ENCODE measurements around the gene WDR35.
"Not testable (repeated sequence)": the region's sequence is repeated elsewhere in the genome, so short reads cannot be mapped to it uniquely, and the experiment has no call there.

WDR35 gene

GRCh38 chr2:19895535-19895934 lies 94.4 kb downstream of the WDR35 start:
- no peak for DNase-seq (ENCODE audit: low read depth in 2 of 3, low spot score in 1 of 3)

GRCh38 chr2:19894134-19894792 lies 95.6 kb downstream of the WDR35 start:
- no peak for DNase-seq (ENCODE audit: low read depth in 2 of 3, low spot score in 1 of 3)

GRCh38 chr2:19893520-19894133 lies 96.3 kb downstream of the WDR35 start:
- DNase-seq (ENCODE audit: low read depth in 2 of 3, low spot score in 1 of 3) = no peak

GRCh38 chr2:19891971-19892370 lies 97.9 kb downstream of the WDR35 start:
- not testable (repeated sequence) for DNase-seq (ENCODE audit: low read depth in 2 of 3, low spot score in 1 of 3)

- DNase-seq (ENCODE audit: low read depth in 2 of 3, low spot score in 1 of 3) = no peak
Measured at GRCh38 chr2:19890104-19890503, 99.8 kb downstream of the WDR35 start.

- no peak for DNase-seq (ENCODE audit: low read depth in 2 of 3, low spot score in 1 of 3)
Measured at GRCh38 chr2:19888831-19889230, 101.1 kb downstream of the WDR35 start.

- no peak for DNase-seq (ENCODE audit: low read depth in 2 of 3, low spot score in 1 of 3)
Measured at GRCh38 chr2:19887510-19887909, 102.4 kb downstream of the WDR35 start.

GRCh38 chr2:19886261-19886660 lies 103.6 kb downstream of the WDR35 start:
- no peak for DNase-seq (ENCODE audit: low read depth in 2 of 3, low spot score in 1 of 3)

- no peak for DNase-seq (ENCODE audit: low read depth in 2 of 3, low spot score in 1 of 3)
Measured at GRCh38 chr2:19885791-19886190, 104.1 kb downstream of the WDR35 start.

- no peak for DNase-seq (ENCODE audit: low read depth in 2 of 3, low spot score in 1 of 3)
Measured at GRCh38 chr2:19883971-19884720, 105.8 kb downstream of the WDR35 start.

- no peak for DNase-seq (ENCODE audit: low read depth in 2 of 3, low spot score in 1 of 3)
Measured at GRCh38 chr2:19883486-19883885, 106.4 kb downstream of the WDR35 start.

GRCh38 chr2:19882286-19882685 lies 107.6 kb downstream of the WDR35 start:
- DNase-seq (ENCODE audit: low read depth in 2 of 3, low spot score in 1 of 3) = no peak

GRCh38 chr2:19881908-19882265 lies 108.0 kb downstream of the WDR35 start:
- DNase-seq (ENCODE audit: low read depth in 2 of 3, low spot score in 1 of 3) = no peak

- DNase-seq (ENCODE audit: low read depth in 2 of 3, low spot score in 1 of 3) = no peak
Measured at GRCh38 chr2:19881221-19881907, 108.5 kb downstream of the WDR35 start.

- not testable (repeated sequence) for DNase-seq (ENCODE audit: low read depth in 2 of 3, low spot score in 1 of 3)
Measured at GRCh38 chr2:19880191-19880590, 109.7 kb downstream of the WDR35 start.

- no peak for DNase-seq (ENCODE audit: low read depth in 2 of 3, low spot score in 1 of 3)
Measured at GRCh38 chr2:19879120-19879519, 110.8 kb downstream of the WDR35 start.

- no peak for DNase-seq (ENCODE audit: low read depth in 2 of 3, low spot score in 1 of 3)
Measured at GRCh38 chr2:19878268-19879046, 111.4 kb downstream of the WDR35 start.

- no peak for DNase-seq (ENCODE audit: low read depth in 2 of 3, low spot score in 1 of 3)
Measured at GRCh38 chr2:19876751-19877150, 113.2 kb downstream of the WDR35 start.

GRCh38 chr2:19875280-19875679 lies 114.6 kb downstream of the WDR35 start:
- no peak for DNase-seq (ENCODE audit: low read depth in 2 of 3, low spot score in 1 of 3)

- no peak for DNase-seq (ENCODE audit: low read depth in 2 of 3, low spot score in 1 of 3)
Measured at GRCh38 chr2:19874726-19875125, 115.2 kb downstream of the WDR35 start.

- no peak for DNase-seq (ENCODE audit: low read depth in 2 of 3, low spot score in 1 of 3)
Measured at GRCh38 chr2:19873014-19873413, 116.9 kb downstream of the WDR35 start.

All from stimulated activated CD4-positive, alpha-beta T cell treated with anti-CD3 and anti-CD28 coated beads, Interleukin-12 subunit alpha, Interleukin-12 subunit beta, amount 100 ng/mL, for 48 hours (primary cell).